ENCODE results near the gene JCHAIN.

- no peak for TF ChIP-seq CTCF (IDR thresholded peaks at IDR 0.05)
- no peak for TF ChIP-seq POLR2A (IDR thresholded peaks at IDR 0.05)
- TF ChIP-seq POLR2AphosphoS5 (IDR thresholded peaks at IDR 0.05; ENCODE audit: insufficient read depth in 1 of 2, low read depth in 1 of 2) = no peak
Observed at GRCh38 chr4:70671091-70671490, 4.8 kb upstream of the JCHAIN start.

Data from vagina (tissue), 2 donors.